ENCODE data around the gene COPS9.

GRCh38 chr2:240134466-240134865 lies 1.6 kb downstream of the COPS9 start:
- TF ChIP-seq ZNF274 (IDR thresholded peaks at IDR 0.05; ENCODE audit: low read depth, low read length) = no peak
- no peak for TF ChIP-seq SUZ12 (IDR thresholded peaks at IDR 0.05; ENCODE audit: extremely low read depth, insufficient read depth, insufficient read length)
- TF ChIP-seq YY1 (IDR thresholded peaks at IDR 0.05; ENCODE audit: insufficient read depth, insufficient read length) = no peak

Measured in NT2/D1 (cell line).